HG03139 (cell line): ENCODE data around the gene CFAP298.

Source experiments
- ATAC-seq: cut with Tn5 transposase; IDR thresholded peaks from one replicate; pipeline ENCODE4 v1.9.1; 2021; ENCODE audit not compliant: unreplicated experiment

CFAP298 gene

DNA sequence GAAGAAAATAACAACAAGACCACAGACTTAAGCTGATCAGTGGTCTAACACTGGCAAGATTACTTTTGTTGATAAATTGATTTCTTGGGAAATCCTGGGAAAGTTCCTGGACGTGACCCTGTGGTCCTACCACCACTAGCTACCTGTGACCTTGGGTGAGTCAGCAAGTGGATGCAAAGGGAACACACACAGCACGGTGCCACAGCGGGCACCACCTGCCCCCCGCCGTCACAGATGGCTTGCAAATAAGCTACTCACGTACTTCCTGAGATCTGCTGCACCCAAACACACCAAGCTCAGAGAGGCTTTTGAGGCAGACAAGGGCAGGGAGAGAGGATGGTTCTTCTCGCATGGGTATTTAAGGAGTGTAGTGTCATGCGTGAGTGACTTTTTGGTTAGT is 12.7 kb downstream of the CFAP298 start:
- no peak for ATAC-seq

DNA sequence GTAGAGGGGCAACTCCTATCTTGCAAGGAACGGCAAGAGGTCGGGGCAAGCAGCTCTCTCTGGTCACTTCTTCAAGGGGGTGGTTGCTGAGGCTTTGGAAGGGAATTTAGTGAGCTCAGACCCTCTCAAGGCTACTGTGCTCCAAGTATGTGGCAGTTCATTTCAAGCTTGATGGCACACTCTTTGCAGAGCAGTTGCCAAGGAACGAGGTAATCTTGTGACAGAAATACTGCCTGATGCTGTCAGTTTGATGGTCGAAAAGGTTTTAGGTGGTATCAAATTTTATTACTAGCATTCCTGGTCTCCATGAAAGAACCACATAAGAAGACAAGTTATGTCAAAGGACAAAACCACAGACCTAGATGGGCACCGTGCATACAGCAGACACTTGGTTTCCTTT is 13.1 kb downstream of the CFAP298 start:
- ATAC-seq: no peak

DNA sequence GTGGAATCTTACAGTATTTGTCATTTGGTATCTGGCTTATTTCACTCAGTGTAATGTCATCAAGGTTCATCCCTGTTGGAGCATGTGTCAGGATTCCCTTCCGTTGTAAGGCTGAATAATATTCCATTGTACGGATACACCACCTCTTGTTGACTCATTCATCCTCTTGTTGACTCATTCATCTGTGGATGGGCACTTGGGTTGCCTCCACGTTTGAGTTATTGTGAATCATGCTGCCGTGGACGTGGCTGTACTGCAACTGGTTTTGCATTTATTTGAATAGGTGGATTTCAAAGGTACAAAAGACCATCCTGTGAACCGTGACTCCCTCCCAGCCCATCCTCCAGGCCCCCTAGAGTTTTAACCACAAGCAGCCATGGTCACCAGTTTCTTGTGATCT is 15.0 kb downstream of the CFAP298 start:
- no peak for ATAC-seq

DNA sequence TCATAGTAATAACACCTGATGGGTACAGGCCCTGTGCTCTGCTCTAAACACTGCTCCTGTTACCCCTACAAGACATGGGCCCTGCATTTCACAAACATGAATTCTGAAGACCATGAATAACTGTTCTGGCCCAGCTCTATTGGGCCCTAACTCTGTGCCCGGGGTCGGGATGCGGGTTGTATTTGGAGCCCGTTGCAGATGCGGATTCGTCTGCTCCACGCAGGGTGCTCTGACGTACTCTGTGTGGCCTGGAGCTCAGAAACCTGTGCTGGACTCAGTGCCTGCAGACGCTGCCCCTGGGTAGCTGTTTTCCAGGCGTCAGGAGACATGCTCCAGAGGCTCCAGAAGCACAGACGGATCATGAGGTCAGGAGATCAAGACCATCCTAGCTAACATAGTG is 16.7 kb downstream of the CFAP298 start:
- ATAC-seq: no peak

DNA sequence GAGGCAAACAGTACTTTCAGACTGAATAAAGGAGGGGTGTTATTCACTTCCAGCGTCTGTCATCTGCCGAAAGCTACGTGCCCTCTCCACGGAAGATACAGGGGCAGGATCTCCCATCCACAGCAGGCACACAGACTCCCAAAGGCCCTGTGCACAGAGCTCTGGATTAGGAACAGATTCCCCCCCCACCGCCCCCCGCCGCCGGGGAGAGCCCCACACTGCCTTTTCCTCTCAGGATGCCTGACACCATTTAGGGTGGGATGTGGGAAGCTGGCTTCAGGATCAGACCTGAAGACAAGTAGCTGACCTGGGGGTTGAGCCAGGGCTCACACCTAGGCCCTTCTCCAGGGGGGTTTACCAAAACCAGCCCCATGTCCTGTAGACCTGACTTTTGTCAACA is 18.5 kb downstream of the CFAP298 start:
- no peak for ATAC-seq

DNA sequence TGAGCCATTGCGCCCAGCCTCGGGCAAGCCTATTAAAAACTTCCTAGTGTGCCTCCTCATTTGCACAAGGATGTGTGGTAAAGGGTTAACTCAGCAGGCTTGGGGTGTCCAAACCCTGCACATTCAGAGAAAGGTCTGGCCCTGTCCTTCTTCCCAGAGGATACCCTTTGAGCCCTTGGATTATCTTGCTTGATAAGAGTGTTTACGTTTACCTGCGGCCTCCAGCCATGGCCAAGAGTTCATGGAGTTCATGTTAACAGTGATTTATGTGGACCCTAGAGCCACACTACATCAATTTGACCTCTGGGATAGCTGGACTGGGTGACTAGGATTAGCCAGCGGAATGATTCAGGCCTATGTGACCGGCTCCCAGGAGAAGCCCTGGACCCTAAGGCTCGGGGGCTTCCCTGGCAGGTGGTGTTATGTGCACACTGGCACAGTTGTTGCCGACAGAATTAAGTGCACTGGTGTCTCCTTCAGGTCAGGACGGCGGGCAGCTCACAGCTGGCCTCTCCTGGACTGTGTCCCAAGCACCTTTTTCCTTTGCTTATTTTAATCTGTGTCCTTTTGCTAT is 19.2 kb downstream of the CFAP298 start:
- ATAC-seq: no peak

DNA sequence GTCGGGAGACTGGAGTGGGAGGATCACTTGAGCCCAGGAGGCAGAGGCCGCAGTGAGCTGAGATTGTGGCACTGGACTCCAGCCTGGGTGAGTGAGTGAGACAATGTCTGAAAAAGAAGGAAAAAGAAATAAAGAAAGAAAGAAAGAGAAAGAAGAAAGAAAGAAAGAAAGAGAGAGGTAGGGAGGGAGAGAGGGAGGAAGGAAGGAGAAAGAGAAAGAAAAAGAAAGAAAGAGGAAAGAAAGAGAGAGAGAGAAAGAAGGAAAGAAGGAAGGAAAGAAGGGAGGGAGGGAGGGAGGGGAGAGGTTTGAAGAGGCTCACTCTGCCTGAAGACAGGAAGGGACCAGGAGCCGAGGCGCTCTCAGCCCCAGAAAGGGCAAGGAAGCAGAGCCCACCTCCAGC is 22.0 kb downstream of the CFAP298 start:
- no peak for ATAC-seq

DNA sequence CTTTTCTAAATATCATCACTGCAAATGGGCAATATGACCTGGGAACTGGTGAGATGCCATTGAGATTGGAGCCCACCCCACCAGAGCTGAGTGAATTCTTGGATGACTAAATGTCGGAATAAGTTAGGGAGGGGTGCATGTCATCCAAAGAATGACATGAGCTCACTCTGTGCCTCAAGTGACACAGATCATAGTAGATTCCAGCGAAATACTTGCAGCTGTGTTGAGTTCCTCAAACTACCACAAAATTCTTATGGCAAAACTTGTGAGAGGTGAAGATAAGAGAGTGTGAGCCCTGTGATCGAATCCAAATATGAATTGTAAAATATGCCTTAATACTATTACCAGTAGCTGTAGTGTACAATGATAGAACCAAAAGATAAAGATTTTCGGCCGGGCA is 24.5 kb downstream of the CFAP298 start:
- no peak for ATAC-seq

DNA sequence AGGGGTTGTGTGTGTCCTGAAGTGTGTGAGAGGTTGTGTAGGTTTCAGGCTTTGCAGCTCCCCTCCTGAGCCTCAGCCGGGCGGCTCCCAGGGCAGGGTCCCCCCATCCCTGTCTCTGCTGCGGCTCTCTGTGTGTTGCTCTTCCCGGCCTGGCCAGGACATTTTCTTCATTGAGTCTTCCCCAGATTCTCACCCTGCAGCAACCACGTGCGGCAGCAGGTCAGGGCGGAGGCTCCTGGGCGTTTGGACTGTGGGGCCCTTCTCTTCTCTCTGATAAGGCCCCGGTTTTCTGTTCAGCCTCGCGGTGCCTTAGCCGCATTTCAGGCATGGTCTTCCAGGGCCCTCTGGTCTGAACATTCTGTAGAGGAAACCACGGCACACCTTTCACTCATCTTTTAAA is 25.1 kb downstream of the CFAP298 start:
- ATAC-seq: no peak

DNA sequence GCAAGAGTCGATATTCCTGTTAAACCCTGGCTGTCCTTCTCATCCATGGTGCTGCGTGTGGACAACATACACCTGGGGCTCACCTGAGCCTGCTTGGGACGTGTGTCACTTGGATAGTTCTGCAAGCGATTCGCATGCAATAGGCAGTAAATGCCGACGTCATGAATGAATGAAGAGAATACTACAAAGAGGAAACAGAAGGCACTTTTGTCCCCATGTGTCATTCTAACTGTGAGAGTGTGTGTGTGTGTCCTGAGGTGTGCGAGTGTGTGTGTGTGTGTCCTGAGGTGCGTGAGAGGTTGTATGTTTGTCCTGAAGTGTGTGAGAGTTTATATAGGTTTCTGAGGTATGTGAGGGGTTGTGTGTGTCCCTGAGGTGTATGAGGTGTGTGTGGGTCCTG is 26.2 kb downstream of the CFAP298 start:
- no peak for ATAC-seq

DNA sequence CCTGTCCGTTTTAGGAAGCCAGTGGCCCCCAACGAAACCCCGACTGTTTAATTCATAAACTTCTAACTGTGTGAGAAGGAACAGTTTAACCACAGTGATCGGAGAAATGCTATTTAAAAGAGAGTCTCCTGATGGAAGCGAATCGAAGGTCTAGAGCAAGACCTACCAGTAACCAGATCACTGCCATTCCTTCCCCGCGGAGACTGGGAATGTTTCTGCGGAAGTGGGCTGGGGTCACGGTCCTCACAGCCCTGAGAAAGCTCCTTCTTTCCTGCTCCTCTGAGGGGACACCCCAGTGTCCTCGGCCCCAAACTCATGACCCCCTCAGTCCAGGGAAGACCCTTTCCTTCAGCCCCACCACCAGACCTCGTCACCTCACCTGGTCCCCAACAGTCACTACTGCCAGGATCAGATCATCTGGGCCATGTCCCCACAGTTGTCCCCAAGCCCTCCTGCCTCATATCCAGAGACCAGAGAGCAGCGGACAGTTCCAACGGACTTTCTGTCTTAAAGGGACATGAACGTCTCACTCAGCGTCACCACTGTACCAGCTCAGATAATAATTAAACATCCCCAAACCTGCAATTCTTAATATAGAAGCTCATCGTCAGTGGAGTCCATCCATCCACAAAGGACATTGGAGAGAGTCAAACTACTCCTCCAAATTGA is 27.0 kb downstream of the CFAP298 start, which contains the start of gene TCP10L:
TSS of gene TCP10L (minus strand) at position 482 of the 669 bp plus-strand sequence. CDS start 1,219 bp downstream, outside the sequence.
- no peak for ATAC-seq

DNA sequence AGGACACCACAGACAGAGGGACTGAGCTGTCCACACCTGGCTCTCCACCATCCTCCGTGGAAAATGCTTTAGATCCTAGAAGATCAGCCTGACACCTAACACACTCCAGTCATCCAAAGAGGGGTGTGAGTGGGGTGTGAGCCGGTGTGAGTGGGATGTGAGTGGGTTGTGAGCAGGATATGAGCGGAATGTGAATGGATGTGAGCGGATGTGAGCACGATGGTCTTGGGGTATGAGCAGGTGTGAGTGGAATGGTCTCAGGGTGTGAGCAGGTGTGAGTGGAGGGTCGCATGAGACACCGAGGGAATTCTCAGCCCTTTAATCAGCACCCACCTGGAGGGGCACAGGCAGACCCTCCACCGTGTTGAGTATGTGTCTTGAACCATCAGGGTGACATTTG is 27.7 kb downstream of the CFAP298 start:
- no peak for ATAC-seq

DNA sequence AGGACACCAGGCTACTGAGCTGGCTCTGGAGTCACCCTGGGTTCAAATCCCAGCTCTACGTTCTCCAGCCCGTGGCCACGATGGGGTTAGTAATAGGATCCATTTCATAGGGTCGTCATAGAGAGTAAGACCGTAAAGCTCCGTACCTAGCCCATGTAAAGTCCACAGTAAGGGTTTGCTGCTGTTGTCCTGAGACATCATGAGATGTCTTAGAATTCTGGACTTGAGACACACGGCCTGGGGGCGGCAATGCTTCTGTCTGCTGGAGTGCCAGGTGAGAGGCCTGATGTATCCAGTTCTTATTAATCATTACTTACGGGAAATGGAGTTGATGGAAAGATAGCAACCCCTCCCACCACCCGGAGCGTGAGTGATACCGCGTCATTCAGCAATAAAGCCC is 30.4 kb downstream of the CFAP298 start:
- ATAC-seq: no peak

DNA sequence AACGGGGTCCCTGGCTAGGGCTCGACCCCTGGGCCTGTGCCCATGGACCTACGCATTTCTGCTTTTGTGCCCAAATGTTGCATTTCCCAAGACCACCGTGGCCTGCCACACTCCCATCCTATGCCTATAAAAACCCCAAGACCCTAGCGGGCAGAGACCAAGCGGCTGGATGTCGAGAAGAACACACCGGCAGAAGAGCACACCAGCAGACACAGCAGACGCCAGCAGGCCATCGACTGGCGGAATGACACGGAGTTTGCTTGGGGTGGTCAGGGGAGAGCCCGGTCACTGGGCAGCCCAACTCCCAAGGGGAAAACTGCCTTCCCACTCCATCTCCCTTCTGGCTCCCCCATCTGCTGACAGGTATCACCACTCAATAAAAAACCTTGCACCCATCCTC is 31.2 kb downstream of the CFAP298 start:
- ATAC-seq: no peak

DNA sequence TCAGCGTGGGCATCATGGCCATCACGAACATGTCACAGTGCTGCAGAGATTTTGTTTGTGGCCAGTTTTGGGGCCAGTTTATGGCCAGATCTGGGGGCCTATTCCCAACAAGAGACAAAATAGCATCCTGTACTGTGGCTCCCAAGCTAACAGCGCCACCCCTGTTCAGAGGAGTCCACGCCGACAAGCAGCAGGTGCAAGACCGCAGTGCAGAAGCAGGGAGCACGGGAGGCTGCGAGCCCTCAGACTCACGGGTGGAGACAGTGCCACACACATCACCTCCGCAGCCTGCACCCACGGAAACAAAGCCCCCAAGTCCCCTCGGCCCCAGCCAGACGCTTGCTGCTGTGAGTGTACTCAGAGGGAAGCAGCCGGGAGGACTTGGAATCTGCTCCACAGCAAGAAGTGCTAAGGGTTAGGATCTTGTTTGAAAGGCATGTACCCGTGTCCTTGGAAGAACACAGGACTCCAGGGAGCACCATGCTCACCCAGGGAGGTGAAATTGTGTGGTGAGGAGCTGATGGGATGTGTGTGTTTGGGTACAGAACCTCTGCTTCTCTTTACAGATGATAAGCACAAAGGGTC is 34.0 kb downstream of the CFAP298 start:
- ATAC-seq: no peak

DNA sequence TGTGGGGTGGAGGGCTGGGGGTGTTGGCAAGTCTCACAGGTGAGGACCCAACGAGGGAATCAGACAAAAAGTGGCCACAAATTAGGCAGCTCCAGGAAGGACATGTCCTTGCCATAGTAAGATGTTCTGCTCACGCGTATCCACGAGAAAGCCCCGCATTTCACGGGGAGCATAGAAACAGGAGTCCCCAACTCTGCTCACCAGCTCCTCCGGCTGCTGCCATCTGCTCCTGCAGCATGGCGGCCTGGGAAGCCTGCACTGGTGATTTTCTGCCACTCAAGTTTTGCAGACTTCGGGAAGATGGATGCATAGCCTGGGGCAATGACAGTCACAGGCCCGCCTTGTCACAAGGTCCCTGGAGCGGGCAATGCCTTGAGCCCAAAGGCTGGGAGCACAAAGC is 36.2 kb downstream of the CFAP298 start:
- ATAC-seq: no peak

DNA sequence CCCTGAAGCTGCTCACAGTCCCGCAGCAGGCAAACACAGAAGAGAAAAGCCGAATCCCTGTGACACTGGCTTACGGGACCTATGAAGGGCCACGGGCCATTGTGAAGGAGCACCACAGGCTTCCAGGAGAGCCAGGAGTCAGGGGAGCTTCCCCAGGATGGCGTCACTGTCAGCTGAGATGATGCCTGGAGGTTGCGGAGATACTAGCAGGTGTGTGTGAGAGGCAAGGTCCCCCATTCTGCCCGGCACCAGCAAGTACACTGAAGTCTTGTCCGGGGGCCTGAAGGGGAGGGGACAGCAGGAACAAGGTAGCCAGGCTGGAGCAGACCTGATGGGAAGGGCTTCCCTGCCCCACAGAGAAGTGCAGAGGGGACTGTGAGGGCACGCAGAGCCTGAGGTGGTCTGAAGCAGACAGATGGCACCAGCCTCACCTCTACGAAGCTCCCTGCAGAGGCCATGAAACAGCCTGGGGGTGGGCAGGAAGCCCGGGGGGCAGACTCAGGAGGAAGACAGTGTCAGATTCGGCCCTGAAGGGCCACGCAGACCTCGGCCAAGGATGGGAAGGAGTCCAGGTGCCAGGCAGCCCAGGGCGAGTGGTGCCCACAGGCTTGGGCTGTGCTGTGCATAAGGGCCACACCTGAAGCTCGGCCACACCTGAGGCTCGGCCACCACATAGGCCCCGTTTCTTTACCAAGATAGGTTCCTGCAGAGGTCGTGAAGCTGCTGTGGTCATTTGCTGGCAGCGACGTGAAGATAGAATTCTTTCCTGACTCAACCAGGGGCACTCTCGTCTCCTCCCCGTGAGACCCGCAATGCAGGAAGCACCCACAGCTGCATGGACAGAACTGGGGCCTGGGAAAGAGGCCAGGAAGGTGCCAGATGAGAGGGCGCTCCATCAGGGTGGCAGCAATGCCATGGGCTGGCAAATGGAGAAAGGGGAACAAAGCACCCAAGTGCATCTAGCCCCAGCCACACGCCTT is 36.9 kb downstream of the CFAP298 start:
- no peak for ATAC-seq

DNA sequence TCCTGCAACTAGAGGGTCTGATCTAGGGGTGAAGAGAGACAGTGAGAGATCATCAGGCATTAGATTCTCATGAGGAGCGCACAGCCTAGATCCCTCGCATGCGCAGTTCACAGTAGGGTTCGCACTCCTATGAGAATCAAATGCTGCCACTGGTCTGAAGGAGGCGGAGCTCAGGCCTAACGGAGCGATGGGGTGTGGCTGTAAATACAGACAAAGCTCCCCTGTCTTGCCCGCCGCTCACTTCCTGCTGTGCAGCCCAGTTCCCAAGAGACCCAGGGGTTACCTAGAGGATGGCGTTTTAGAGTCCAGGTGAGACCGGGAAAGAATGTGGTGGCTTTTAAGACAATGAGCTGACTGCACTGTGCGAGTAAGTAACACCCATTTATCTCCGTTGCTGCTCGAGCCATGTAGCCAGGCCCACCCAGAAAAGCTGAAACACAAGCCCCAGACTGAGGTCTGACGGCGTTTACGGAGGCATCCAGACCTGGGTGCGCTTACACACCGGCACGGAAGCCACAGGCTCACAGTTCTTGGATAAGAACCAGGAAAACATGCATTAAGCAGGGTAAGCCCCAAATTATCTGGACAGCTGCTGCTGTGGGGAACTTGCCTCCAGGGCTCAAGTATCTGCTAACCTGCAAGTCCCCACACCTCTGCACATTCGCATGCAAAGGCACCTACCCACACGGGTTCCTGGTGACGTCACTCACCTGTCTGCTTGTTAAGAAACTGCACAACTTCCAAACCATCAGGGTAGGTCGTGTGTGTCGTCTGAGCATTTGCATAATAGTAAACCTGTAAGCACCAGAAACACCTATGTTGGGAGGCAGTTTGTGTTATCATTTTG is 39.4 kb downstream of the CFAP298 start:
- no peak for ATAC-seq

DNA sequence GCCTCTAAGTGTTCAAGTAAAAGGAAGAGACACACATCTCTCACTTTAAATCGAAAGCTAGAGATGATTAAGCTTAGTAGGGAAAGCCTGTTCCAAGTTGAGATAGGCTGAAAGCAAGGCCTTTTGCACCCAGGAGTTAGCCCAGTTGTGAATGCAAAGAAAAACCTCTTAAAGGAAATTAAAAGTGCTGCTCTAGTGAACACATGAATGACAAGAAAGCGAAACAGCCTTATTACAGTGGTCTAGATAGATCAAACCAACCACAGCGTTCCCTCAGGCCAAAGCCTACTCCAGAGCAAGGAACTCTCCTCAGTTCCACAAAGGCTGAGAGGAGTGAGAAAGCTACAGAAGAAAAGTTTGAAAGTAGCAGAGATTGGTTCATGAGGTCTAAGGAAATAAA is 41.7 kb downstream of the CFAP298 start:
- no peak for ATAC-seq
